8988T (cell line): ENCODE results near the gene NGRN.

ENCODE experiments used
- DNase-seq: peaks from one replicate; pipeline ENCODE4 v3.0.0; 2011

Gene NGRN

GRCh38 chr15:90265271-90266060 lies at the start of gene NGRN:
Gene NGRN (plus strand): TSS chr15:90265672. CDS start chr15:90265713, 41 bp downstream.
- DNase-seq: peak; percentile 37

- DNase-seq: no peak
Observed at GRCh38 chr15:90217671-90218394, 47.6 kb upstream of the NGRN start.

DNA sequence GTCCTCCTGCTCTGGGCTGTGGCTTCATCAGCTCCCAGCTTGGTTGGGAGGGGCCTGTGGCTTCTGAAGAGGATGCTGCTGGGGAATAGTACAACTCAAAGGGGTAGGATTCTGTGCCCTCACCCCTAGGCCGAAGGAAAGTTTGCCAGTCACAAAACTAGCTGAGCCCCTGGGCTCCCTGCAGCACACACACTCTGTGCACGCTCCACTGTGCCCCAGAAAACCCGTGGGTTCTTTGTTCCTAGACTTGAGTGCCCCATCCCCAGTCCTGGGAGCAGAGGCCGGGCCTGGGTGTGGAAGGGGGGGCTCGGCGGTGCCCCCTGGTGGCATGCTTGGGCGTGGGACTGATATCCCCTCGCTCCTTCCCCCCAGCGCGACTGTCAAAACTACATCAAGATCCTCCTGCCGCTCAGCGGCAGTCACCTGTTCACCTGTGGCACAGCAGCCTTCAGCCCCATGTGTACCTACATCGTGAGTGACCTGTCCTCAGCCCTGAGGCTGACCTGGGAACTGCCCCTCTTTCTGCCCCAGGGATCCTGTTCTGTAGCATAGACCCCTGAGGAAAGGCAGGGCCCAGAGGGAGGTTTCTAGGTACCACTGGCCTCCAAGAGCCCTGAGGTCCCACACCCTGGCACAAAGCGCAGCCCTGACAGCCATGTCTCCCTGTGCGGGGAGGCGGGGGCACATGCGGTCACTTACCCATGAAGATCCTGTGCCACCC lies 45.9 kb upstream of the NGRN start:
- peak; percentile 75 for DNase-seq

GRCh38 chr15:90221246-90221900 lies 44.1 kb upstream of the NGRN start:
- DNase-seq: peak; percentile 68

DNA sequence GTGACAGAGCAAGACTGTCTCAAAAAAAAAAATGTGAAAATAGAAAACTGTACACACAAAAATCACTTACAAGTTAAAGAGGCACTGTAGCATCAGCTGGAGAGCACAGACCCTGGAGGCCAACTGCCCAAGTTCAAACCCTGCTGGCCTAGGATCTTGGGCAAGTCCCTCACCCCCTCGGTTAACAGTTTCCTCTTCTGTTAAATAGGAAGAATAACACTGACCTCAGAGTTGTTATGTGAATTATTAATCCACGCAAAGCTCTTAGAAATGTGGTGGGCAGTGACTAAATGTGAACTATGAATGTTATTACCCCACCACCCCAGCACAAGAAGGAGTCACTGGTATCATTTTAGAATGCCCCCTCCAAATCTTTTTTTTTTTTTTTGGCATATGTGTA lies 42.9 kb upstream of the NGRN start:
- DNase-seq: no peak

GRCh38 chr15:90223441-90224165 lies 41.9 kb upstream of the NGRN start:
- DNase-seq: no peak

GRCh38 chr15:90225047-90225446 lies 40.4 kb upstream of the NGRN start:
- DNase-seq: no peak

DNA sequence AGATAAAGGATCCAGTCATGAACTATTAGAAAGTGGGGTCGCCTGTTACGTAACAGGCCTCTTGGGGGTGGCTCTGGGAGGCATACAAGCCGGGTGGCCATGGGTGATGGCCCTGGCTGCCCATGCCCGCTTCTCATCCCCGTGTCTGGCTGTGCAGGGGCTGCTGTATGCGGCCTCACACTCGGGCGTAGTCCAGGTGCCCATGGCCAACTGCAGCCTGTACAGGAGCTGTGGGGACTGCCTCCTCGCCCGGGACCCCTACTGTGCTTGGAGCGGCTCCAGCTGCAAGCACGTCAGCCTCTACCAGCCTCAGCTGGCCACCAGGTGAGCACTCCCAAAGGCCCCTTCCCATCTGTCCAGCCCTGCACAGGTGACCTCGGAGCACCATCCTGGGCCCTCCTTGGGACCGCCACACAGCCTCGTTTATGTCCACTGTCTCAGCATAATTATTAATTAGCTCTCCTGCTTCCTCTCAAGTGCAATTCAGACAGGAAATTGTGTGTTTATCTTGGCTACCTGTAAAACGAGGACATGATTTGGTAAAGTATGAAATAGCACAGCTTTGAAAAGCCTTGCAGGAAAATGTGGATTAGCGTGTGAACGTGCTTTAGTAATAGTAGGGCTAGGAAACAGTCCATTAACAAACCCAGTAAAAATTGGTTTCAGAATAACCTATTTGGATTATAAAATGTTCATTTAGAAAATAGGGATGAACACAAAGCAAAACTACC lies 39.8 kb upstream of the NGRN start:
- DNase-seq: no peak

DNA sequence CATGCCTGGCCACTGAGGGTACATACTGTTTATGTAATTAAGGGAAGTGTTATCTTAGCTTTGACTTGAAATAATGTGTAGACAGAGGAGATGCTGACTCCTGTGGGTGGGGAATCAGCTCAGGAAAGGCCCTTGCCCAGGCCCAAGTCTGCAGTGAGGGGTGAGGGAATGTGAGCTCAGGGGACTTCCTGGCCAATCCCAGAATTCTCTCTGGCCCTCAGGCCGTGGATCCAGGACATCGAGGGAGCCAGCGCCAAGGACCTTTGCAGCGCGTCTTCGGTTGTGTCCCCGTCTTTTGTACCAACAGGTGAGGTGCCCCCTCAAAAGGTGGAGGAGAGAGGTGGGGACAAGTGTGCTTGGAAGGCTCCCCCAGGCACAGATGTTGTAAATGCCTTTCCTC lies 38.1 kb upstream of the NGRN start:
- no peak for DNase-seq

DNA sequence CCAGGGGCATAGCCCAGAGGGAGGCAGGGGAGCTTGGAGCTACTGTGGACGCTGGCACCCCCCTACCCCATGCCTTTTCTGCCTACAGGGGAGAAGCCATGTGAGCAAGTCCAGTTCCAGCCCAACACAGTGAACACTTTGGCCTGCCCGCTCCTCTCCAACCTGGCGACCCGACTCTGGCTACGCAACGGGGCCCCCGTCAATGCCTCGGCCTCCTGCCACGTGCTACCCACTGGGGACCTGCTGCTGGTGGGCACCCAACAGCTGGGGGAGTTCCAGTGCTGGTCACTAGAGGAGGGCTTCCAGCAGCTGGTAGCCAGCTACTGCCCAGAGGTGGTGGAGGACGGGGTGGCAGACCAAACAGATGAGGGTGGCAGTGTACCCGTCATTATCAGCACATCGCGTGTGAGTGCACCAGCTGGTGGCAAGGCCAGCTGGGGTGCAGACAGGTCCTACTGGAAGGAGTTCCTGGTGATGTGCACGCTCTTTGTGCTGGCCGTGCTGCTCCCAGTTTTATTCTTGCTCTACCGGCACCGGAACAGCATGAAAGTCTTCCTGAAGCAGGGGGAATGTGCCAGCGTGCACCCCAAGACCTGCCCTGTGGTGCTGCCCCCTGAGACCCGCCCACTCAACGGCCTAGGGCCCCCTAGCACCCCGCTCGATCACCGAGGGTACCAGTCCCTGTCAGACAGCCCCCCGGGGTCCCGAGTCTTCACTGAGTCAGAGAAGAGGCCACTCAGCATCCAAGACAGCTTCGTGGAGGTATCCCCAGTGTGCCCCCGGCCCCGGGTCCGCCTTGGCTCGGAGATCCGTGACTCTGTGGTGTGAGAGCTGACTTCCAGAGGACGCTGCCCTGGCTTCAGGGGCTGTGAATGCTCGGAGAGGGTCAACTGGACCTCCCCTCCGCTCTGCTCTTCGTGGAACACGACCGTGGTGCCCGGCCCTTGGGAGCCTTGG lies 37.4 kb upstream of the NGRN start:
- DNase-seq: no peak

DNA sequence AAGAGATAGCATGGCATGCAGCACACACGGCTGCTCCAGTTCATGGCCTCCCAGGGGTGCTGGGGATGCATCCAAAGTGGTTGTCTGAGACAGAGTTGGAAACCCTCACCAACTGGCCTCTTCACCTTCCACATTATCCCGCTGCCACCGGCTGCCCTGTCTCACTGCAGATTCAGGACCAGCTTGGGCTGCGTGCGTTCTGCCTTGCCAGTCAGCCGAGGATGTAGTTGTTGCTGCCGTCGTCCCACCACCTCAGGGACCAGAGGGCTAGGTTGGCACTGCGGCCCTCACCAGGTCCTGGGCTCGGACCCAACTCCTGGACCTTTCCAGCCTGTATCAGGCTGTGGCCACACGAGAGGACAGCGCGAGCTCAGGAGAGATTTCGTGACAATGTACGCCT lies 36.5 kb upstream of the NGRN start:
- DNase-seq: no peak

GRCh38 chr15:90230071-90230494 lies 35.4 kb upstream of the NGRN start:
- no peak for DNase-seq

DNA sequence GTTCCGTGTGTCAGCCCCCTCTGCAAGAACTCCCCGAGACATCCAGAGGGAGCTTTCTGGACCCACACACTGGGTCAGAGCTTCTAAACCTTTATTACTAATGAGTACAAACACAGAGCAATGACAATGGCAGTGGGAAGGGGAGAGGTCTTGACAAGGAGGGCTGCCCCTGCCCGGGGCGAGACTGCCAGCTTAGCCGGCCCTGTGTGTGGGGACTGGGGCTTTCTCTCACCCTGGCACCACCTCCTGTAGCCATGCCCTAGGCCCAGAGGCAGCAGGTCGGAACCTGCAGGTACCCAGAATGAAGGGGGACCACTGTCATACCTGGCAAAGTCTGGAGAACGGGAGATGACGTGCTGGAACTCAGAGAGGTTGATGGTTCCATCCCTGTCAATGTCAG lies 34.9 kb upstream of the NGRN start:
- DNase-seq: no peak

GRCh38 chr15:90231028-90232017 lies 34.1 kb upstream of the NGRN start:
- DNase-seq: no peak

GRCh38 chr15:90232196-90232595 lies 33.3 kb upstream of the NGRN start:
- DNase-seq: no peak

- no peak for DNase-seq
Observed at GRCh38 chr15:90232941-90233386, 32.5 kb upstream of the NGRN start.

DNA sequence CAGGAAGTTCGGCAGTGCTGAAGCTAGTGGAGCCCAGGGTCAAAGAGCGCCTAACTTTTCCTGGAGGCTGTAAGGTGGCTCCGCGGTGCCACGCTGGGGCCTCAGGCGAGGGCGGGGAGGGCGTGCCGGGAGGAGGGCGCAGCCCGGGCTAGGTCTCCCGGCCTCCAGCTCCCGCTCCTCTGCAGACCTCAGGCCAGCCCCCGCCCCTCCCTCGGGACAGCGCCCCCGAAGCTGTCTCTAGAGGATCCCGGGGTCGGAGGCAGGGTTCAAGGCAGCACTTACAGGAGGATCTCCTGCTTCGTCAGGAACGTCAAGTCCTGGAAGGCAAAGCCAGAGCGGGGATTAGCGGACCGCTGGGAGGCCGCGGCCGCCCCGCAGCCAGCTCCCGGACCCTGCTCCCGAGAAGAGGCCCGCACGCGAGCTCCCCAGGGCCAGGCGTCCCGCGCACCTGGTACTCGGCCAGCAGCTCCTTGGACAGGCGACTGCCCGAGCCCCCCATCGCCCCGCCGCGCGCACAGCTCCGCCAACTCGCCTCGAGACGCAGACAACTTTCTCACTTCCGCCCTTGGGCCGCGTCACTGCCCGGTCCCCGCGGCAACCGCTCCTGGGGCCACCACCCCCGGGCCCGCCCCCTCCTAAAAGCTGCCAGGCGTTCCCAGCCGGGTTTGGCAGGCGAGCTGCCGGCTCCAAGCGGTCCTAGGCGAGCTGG lies 31.9 kb upstream of the NGRN start, which contains the start of gene CIB1:
Gene CIB1 (minus strand): TSS at position 555 of the 709 bp plus-strand sequence. CDS start 56 bp downstream, at position 499.
- peak; percentile 86 for DNase-seq
